Neural cell (in vitro differentiated cells): ENCODE measurements around the gene CCDC50. TPM values are rescaled to one million over a fixed set of nuclear protein-coding genes. Genes with fewer than 3 reads are reported as not detected.

ENCODE experiments used
- H2AFZ ChIP-seq: fragments of 200-600, 300-800 bp; sonication (generic), shearing (Covaris generic); 2 replicates; pipeline ENCODE4 v1.6.0; 2014; ENCODE audit warnings: low read depth, mild to moderate bottlenecking, antibody characterized with exemption, low read length, moderate library complexity
- H3F3A ChIP-seq: fragments of 200-600 bp; shearing (Covaris generic); 2 replicates; pipeline ENCODE4 v1.6.1; 2016; ENCODE audit warnings: mild to moderate bottlenecking, moderate library complexity, mixed read lengths, antibody characterized with exemption, low read length; ENCODE audit not compliant: insufficient read depth, poor library complexity, severe bottlenecking
- H3K27ac ChIP-seq: fragments of 200-600, 300-800 bp; sonication (generic), shearing (Covaris generic); 2 replicates; pipeline ENCODE4 v1.5.1; 2014; ENCODE audit warnings: mild to moderate bottlenecking, low read length, moderate library complexity
- H3K27me3 ChIP-seq: fragments of 300-800, 200-600 bp; sonication (generic), shearing (Covaris generic); 2 replicates; pipeline ENCODE4 v1.6.0; 2014; ENCODE audit warnings: mild to moderate bottlenecking, low read depth, low read length, moderate library complexity; ENCODE audit not compliant: insufficient read depth
- H3K36me3 ChIP-seq: fragments of 300-800, 200-600 bp; sonication (generic), shearing (Covaris generic); 2 replicates; pipeline ENCODE4 v1.5.1; 2014; ENCODE audit warnings: mild to moderate bottlenecking, antibody characterized with exemption, low read length, moderate library complexity; ENCODE audit not compliant: insufficient read depth
- H3K4me2 ChIP-seq: fragments of 300-800, 200-600 bp; sonication (generic), shearing (Covaris generic); 2 replicates; pipeline ENCODE4 v1.6.0; 2014; ENCODE audit warnings: mild to moderate bottlenecking, low read length
- H3K4me3 ChIP-seq: fragments of 300-800, 200-600 bp; sonication (generic), shearing (Covaris generic); 2 replicates; pipeline ENCODE4 v1.5.1; 2014; ENCODE audit warnings: mild to moderate bottlenecking, low read length, moderate library complexity
- H3K79me2 ChIP-seq: fragments of 200-600 bp; shearing (Covaris generic); replicated peaks from 2 replicates; pipeline ENCODE4 v1.6.0; 2014; ENCODE audit warnings: mild to moderate bottlenecking, low read length, moderate library complexity; ENCODE audit not compliant: insufficient read depth
- H3K9ac ChIP-seq: fragments of 300-800, 200-600 bp; sonication (generic), shearing (Covaris generic); 2 replicates; pipeline ENCODE4 v1.6.1; 2016; ENCODE audit warnings: mild to moderate bottlenecking, low read length, mixed read lengths
- H3K9me2 ChIP-seq: fragments of 200-600 bp; shearing (Covaris generic); 2 replicates; pipeline ENCODE4 v1.6.1; 2016; ENCODE audit warnings: mild to moderate bottlenecking, low read length, mixed read lengths; ENCODE audit not compliant: insufficient read depth
- H3K9me3 ChIP-seq: fragments of 200-600, 300-800 bp; sonication (generic), shearing (Covaris generic); 2 replicates; pipeline ENCODE4 v1.6.1; 2016; ENCODE audit warnings: mild to moderate bottlenecking, mixed run types, low read length, moderate library complexity, mixed read lengths
- H4K20me1 ChIP-seq: fragments of 200-600 bp; shearing (Covaris generic); 2 replicates; pipeline ENCODE4 v1.6.1; 2016; ENCODE audit warnings: mild to moderate bottlenecking, mixed run types; ENCODE audit not compliant: insufficient read depth
- CTCF ChIP-seq: fragments of 450-650 bp; IDR thresholded peaks from 2 replicates; pipeline ENCODE4 v1.5.1; 2014; ENCODE audit warnings: antibody characterized with exemption, mild to moderate bottlenecking, moderate library complexity; ENCODE audit not compliant: poor library complexity, severe bottlenecking
- EP300 ChIP-seq: fragments of 450-650 bp; conservative IDR thresholded peaks from 2 replicates; pipeline ENCODE4 v1.6.1; 2014; ENCODE audit warnings: antibody characterized with exemption, mild to moderate bottlenecking, moderate library complexity; ENCODE audit not compliant: poor library complexity, severe bottlenecking
- EZH2 ChIP-seq: fragments of 200-600, 300-800 bp; shearing (Covaris generic), sonication (generic); IDR thresholded peaks from 2 replicates; pipeline ENCODE4 v1.6.1; 2014; ENCODE audit warnings: antibody characterized with exemption, low read length, borderline replicate concordance, mild to moderate bottlenecking; ENCODE audit not compliant: insufficient read depth, poor library complexity, severe bottlenecking
- MXI1 ChIP-seq: fragments of 450-650 bp; conservative IDR thresholded peaks from 2 replicates; pipeline ENCODE4 v1.6.1; 2014; ENCODE audit warnings: antibody characterized with exemption, mild to moderate bottlenecking; ENCODE audit not compliant: poor library complexity, severe bottlenecking
- POLR2AphosphoS5 ChIP-seq: IDR thresholded peaks from 2 replicates; pipeline ENCODE4 v1.6.1; 2012
- RAD21 ChIP-seq: fragments of 450-650 bp; conservative IDR thresholded peaks from 2 replicates; pipeline ENCODE4 v1.6.1; 2014; ENCODE audit warnings: antibody characterized with exemption, mild to moderate bottlenecking, moderate library complexity
- SMC3 ChIP-seq: fragments of 450-650 bp; conservative IDR thresholded peaks from 2 replicates; pipeline ENCODE4 v1.6.1; 2014; ENCODE audit warnings: antibody characterized with exemption, mild to moderate bottlenecking, moderate library complexity; ENCODE audit not compliant: poor library complexity
- TAF1 ChIP-seq: IDR thresholded peaks from 2 replicates; pipeline ENCODE4 v1.6.1; 2012; ENCODE audit warnings: low read depth
- polyA plus RNA-seq: library from polyadenylated mRNA; depleted of rRNA; stranded (reverse); fragments of >200 nt; gene quantifications from 2 replicates; pipeline ENCODE4 v1.2.3, GENCODE V29; 2014
- TF ChIP-seq, protein P1 (sequence below): IDR thresholded peaks from 2 replicates; pipeline ENCODE4 v1.6.1; 2012; ENCODE audit warnings: borderline replicate concordance

The CCDC50 gene
- polyA plus RNA-seq, 1 donor from 2014 or later = 58.2 TPM

GRCh38 chr3:191342411-191342810 is 13.2 kb downstream of the CCDC50 start:
- Histone ChIP-seq H3K27me3 (no peaks in the 10 kb centered on the region), H3K9ac (no peak overlapping the region), H3K9me2 (no peaks in the 10 kb centered on the region), H3K79me2 (peaks cover 79% of the 10 kb centered on the region), H3F3A (no peaks in the 10 kb centered on the region), H3K36me3 (no peaks in the 10 kb centered on the region), H3K27ac (no peak overlapping the region), H3K4me2 (no peak overlapping the region), H2AFZ (no peak overlapping the region), H3K4me3 (no peak overlapping the region), H4K20me1 (no peaks in the 10 kb centered on the region), H3K9me3 (no peaks in the 10 kb centered on the region)
- TF ChIP-seq, protein P1, sequence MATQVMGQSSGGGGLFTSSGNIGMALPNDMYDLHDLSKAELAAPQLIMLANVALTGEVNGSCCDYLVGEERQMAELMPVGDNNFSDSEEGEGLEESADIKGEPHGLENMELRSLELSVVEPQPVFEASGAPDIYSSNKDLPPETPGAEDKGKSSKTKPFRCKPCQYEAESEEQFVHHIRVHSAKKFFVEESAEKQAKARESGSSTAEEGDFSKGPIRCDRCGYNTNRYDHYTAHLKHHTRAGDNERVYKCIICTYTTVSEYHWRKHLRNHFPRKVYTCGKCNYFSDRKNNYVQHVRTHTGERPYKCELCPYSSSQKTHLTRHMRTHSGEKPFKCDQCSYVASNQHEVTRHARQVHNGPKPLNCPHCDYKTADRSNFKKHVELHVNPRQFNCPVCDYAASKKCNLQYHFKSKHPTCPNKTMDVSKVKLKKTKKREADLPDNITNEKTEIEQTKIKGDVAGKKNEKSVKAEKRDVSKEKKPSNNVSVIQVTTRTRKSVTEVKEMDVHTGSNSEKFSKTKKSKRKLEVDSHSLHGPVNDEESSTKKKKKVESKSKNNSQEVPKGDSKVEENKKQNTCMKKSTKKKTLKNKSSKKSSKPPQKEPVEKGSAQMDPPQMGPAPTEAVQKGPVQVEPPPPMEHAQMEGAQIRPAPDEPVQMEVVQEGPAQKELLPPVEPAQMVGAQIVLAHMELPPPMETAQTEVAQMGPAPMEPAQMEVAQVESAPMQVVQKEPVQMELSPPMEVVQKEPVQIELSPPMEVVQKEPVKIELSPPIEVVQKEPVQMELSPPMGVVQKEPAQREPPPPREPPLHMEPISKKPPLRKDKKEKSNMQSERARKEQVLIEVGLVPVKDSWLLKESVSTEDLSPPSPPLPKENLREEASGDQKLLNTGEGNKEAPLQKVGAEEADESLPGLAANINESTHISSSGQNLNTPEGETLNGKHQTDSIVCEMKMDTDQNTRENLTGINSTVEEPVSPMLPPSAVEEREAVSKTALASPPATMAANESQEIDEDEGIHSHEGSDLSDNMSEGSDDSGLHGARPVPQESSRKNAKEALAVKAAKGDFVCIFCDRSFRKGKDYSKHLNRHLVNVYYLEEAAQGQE = no peak
- TF ChIP-seq CTCF (no peak), SMC3 (no peak), MXI1 (no peak), EP300 (no peak), POLR2AphosphoS5 (no peak), TAF1 (no peak), EZH2 (no peak), RAD21 (no peak)

DNA sequence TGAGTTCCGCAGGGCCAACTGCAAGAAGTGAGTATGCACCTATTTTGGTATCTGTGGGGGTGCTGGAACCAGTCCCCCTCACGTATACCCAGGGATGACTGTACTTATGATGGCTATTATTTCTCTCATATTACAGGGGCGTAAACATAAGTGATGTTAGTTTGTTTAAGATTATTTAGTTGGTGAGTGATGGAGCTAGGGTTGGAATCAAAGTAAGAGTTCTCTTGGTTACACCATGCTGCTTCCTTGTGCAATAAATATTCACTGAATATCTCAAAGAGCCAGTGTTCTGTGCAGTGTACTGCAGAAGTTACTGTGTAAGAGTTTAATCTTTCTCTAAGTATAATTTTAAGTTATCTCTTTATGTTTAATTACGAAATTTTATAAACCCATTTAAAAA is 13.9 kb downstream of the CCDC50 start:
- Histone ChIP-seq H3K9me2 (no peaks in the 10 kb centered on the region), H3K79me2 (peaks cover 72% of the 10 kb centered on the region), H3K27ac (no peak overlapping the region), H4K20me1 (no peaks in the 10 kb centered on the region), H3K4me2 (no peak overlapping the region), H2AFZ (no peak overlapping the region), H3K9ac (no peak overlapping the region), H3K27me3 (no peaks in the 10 kb centered on the region), H3K9me3 (no peaks in the 10 kb centered on the region), H3K36me3 (no peaks in the 10 kb centered on the region), H3F3A (no peaks in the 10 kb centered on the region), H3K4me3 (no peak overlapping the region)
- TF ChIP-seq EZH2 (no peak), POLR2AphosphoS5 (no peak), SMC3 (no peak), TAF1 (no peak), CTCF (no peak), RAD21 (no peak), MXI1 (no peak), EP300 (no peak)
- TF ChIP-seq, protein P1 = no peak
